Stimulated activated CD4-positive, alpha-beta T cell treated with anti-CD3 and anti-CD28 coated beads, Interleukin-4, amount 100 ng/mL, for 1 hour (primary cell): Measurements from ENCODE around the gene LETM1.

Experiments used
- DNase-seq: peaks from one replicate; pipeline ENCODE4 v3.0.0-alpha.2; 2020

Gene LETM1

DNA sequence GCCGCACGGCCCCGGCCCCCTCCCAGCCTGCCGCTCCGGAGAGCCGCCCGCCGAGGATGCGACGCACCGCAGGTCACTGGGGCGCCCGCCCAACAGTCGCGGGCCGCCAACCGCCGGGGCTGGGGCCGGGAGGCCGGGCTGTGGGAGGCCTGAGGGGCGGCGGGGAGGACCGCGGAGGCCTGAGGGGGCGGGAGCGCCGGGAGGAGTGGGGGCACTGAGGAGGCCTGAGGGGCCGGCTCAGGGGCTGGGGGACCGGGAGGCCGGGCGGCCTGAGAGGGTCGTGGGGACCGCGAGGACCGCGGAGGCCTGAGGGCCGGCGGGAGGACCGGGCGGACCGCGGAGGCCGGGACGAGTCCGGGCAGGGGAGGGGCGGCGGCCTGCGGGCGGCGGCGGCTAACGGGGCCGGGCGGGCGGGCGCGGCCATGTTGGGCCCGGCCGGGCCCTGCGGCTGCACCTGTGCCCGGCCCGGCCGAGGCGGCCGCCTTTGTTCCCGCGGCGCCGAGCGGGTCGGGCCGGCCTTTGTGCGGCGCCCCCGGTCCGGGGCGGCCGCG, 15.6 kb upstream of the LETM1 start:
- DNase-seq: no peak

DNA sequence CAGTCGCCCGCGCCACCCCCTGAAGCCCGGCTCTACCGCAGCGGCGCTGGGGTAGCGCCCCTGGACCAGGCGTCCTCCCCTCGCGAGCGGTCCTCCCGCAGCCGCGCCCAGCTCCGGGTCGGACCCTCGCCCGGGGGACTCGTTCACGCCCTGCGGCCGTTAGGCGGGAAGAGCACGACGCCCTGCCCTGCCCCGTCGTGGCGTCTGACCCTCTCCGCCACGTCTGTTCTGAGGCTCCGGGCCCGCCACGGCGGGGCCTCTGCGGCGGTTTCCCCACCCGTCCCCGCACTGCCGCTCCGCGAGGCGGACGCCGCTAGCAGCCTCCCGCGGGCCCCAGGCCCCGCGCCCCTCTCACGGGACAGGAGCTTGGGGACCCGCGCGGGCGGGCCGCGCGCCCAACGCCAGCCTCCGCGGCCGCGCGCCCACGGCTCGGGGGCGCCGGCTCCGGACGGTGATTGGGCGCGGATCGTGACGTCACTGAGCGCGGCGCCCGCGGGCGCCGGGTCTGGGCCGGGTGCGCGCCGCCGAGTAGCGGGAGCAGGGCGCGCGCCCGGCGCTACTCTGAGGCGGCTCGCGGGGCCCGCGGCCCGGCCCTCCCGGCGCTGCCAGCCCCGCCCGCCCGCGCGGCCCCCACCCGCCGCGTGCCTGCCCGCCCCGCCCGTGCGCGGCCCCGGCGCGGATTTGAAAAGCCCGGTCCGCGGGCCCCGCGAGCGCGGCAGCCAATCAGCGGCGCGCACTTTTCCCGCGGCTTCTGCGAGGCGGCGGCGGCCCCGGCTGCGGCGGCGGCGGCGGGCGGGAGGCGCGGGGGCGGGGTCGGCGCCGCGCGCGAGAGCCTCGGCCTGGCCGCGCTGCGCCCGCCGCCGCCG, 14.9 kb upstream of the LETM1 start, which contains the start of gene NSD2:
Gene NSD2, plus strand, starts transcription at position 816 of the 866 bp plus-strand sequence. CDS start 29,262 bp downstream, outside the sequence.
- peak; percentile 92 for DNase-seq

DNA sequence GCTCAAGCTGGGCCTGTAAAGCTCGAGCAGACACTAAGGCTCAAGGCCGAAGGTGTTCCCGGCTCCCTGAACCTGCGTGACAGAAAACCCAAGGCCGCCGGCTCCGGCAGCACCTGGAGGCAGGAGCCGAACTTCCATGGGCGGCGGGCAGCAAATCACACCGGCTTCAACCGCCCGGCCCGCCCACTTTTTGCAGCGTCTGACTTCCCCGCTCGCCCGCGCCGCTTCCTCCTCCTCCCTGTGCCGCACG, 14.3 kb upstream of the LETM1 start:
- peak; percentile 87 for DNase-seq

DNA sequence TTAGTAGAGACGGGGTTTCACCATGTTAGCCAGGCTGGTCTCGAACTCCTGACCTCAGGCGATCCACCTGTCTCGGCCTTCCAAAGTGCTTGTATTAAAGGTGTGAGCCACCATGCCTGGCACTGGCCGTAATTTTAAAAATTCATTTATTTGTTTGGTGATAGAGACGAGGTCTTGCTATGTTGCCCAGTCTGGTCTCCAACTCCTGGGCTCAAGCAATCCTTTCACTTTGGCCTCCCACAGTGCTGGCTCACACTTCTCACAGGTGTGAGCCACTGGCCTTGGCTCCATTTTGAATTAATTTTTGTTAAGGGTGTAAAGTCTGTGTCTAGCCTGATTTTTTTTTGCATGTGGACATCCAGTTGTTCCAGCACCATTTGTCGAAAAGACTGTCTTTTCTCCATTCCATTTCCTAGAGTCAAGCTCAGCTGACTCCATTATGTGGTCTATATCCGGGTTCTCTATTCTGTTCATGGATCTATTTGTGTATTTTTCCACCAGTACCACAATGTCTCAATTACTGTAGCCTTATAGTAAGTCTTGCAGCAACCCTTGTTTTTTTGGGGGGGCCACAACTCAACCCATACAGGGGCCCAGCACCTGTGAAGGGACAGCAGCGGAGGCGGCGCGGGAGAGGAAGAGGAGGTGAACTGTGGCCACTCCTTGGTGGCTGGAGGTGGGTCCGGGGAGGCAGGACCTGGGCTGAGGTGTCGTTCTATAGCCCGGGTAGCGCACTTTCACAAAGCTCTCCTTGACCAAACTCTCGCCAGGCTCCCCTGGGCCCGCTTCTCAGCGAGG, 13.8 kb upstream of the LETM1 start:
- no peak for DNase-seq

DNA sequence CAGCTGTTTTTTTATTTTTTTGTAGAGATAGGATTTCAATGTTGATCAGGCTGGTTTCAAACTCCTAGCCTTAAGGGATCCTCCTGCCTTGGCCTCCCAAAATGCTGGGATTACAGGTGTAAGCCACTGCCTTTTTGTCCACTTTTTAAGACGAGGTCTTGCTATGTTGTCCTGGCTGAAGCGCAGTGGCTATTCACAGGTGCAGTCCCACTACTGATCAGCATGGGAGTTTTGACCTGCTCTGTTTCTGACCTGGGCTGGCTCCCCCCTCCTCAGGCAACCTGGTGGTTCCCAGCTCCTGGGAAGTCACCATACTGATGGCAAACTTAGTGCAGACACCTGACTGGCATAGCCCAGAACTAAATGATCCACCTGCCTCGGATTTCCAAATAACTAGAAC, 13.0 kb upstream of the LETM1 start:
- no peak for DNase-seq

DNA sequence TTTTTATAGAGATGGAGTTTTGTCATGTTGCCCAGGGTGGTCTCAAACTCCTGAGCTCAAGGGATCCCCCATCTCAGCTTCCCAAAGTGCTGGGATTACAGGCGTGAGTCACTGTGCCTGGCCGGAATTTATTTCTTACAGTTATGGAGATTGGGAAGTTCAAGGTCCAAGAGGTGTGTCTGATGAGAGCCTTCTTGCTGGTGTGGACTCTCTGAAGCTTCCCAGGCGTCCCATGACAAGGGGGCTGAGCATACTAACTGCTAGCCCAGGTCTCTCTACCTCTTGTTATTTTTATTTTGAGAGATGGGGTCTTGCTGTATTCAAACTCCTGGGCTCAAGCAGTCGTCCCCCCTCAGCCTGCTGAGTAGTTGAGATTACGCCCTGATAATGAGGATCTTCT, 12.3 kb upstream of the LETM1 start:
- no peak for DNase-seq

DNA sequence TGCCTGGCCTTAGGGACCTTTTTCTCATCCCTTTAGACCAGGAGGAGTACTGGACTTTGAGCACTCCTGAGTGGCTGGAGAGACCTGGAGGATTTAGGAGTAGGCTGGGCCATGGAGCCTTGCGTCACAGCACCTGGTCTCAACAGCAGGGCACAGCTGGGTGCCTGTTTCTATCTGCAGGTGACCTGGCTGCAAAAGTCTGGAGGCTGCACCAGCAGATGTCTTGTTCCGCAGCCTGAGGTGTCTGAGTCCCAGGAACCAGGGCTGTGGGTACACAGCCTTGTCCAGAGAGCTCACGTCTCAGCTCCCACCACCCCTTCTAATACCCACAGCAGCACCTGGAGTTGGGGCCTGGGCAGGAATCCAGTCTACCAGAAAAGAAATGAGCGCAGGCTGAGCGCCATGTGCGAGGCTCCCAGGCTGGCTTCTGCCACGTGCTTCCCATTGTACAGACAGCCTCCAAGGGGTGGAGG, 10.3 kb upstream of the LETM1 start:
- DNase-seq: no peak

DNA sequence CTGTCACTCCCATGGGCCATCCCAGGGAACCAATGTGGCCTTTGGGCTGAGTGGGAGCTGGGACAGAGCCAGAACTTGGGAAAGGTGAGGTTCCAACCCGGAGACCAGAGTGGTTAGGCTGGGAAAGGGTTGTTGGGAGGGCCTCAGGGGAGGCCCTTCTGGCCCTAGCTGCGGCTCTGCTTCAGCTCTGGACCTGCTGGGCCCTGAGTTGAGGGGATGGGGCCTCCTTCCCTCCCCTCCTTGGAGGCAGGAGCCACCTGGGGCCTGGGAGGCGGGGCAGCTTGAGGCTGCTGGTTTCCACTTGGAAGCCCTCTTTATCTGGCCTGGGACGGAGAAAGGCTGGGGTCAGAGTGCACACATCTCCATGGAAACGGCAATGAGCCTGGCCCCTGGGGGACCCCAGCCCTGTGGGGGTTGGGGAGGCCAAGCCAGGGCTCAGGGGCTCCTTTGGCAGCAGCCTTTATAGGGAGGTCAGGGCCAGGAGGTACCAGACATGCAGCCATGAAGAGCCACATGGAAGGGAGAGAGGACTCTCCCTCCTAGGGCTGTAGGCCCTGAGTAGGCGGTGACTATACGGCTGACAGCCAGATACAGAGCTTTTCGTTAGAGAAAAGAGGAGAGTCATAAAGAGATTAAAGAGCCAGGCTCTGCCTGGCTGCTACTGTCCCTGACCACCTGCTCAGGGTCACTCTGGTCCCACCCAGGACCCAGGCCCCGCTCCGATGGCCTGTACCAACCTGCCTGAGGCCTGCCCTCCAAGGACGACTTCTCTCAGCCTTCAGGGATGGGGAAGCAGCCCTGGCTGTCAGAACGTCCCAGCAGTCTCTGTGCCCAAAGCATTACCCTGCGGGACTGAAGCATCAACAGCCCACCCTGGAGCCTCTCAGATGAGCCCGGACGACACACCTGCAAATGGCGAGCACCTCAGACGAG, 8.4 kb upstream of the LETM1 start:
- no peak for DNase-seq

DNA sequence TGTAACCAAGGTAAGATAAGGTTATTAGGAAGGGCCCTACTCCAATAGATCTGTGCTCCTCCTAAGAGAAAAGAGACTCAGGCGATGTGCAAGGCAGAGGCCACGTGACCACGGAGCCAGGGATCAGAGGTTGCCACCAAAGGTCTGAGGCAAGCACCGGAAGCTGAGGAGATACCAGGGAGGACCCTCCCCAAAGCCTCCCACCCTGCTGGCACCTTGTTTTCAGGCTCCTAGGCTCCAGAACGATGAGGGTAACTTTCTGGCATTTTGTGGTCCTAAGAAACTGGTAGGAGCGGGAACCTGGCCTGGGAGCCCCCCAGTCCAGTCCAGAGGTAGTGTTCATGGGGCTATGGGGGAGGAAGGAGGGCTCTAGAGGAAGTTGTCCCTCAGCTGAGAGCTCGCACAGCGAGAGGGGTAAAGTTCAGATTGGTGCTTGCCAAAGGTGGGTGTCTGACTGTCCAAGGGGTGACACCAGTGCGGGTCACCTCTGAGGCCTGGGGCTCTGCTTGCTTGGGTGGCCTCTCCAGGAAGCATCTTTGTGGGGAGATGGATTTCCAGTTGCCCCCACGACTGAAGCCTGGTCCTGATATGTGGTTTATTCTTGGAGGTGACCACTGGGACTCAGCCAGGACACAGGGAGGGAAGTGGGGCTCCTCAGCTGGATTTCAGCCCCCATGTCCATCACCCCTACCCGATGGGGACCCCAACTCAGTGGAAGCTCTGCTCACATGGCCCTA, 7.5 kb upstream of the LETM1 start:
- DNase-seq: no peak

DNA sequence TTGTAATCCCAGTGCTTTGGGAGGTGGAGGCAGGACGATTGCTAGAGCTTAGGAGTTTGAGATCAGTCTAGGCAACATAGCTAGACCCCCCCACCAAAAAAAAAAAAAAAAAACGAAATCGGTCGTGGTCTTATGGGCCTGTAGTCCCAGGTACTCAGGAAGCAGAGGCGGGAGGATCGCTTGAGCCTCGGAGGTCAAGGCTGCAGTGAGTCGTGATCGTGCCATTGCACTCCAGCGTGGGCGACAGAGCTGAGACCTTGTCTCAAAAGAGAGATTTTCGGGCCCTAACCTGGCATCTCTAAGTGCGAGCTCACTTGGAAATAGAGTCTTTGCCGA, 7.0 kb upstream of the LETM1 start:
- no peak for DNase-seq

DNA sequence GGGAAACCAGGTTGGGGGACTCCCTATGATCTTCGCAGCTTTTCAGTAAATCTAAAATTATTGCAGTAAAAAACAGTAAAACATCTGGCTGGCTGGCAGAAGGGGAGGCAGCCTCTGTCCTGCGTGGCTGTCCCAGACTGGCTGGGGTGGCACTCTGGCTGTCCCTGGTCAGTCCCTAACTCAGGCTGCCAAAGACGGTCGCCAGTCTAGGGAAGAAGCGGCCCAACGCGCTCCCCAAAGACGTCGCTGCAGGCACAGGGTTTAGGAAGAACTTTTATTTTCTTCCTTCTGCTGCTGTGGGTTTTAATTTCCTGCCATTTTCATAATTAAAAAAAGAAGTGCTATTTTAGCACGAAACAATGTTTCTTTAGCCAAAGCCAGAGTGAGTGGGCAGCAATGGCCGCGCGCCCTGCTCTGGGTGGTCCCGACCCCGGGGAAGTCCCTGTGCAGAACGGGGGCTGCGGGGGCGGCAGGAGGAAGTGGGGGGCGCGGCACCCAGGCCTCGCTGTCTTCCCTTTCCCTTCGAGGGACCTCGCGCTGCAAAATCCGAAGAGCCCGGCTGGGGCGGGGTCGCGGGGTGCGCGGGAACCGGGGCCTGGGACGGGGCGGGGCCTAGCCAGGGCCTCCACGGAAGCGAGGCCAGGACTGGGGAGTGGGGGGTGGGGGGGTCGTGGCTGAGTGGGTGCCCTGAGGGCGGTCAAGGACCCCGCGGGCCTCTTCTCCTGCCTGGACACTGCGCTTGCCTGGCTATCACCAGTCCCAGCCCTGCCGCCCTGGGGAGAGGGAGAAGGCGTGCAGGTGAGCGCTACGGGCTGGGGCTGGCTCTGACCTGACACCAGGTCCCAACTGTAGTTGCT, 6.3 kb upstream of the LETM1 start:
- peak; percentile 28 for DNase-seq

DNA sequence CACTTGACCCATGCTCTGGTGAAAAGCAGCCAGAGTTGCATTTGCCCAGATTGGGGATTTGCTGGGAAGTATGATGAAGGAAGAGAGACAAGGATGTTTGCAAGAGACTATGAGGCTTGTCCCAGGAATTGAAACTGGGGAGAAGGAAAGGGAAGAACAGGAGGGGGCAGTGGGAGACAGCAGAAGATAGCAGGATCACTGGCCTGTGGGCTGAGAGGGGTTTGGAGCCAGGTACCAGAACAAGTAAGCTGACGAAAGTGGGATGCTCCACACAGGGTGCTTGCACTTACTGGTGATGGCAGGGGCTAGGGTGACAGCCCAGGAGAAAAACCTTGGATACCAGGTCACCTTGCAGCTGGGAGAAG, 3.4 kb upstream of the LETM1 start:
- DNase-seq: no peak

DNA sequence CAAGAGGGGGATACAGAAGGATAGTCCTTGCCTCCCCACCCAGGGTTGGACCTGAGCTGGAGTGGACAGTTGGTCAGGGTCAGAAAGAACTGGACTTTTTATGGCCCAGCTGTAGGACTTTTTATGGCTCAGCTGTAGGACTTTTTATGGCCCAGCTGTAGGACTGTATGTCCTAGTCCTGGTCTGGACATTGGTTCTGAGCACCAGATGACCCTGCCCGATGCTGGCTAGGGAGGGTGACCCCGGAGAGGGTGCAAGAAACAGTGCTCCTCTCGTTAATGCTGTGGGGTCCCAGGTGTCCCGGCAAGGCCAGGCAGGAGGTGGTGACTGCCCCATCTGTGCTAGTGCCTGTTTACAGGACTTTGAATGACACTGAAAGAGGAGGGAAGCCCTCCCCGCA, 2.0 kb upstream of the LETM1 start:
- no peak for DNase-seq

DNA sequence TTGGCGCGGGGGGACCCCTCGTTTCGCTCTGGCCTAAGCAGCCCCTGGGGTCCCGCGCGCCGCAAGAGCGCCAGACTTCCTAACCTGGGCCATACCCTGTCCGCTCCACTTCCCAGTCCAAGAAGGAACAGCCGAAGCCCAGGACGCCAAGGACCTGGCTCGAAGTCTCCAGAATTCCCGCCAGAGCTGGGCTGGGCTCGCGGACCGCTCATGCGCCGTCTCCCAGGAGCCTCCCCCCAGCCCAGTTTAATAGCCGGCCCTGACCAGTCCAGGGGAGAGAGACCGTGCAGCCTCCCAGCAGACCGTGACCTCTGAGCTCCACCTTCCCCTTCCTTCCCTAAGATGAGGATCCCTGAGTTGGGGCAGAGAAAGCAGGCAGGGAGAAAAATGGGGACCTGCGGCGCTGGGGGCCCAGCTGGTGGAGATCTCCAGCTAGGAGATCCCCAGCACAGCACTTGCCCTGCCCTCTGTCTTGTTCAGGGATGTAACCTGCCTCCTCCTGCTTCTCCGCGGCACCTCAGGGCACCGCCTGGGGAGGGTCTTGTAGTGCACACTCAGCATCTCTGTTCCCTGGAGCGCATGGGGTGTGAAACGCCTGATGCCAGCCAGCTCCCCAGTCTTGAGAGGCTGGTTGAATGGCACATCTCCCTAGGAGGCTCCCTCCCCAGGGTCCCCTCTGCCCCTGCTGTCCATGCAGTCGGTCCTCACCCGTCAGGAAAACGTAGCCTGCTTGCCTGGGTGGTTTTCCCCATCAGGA, 1.2 kb upstream of the LETM1 start:
- DNase-seq: no peak

DNA sequence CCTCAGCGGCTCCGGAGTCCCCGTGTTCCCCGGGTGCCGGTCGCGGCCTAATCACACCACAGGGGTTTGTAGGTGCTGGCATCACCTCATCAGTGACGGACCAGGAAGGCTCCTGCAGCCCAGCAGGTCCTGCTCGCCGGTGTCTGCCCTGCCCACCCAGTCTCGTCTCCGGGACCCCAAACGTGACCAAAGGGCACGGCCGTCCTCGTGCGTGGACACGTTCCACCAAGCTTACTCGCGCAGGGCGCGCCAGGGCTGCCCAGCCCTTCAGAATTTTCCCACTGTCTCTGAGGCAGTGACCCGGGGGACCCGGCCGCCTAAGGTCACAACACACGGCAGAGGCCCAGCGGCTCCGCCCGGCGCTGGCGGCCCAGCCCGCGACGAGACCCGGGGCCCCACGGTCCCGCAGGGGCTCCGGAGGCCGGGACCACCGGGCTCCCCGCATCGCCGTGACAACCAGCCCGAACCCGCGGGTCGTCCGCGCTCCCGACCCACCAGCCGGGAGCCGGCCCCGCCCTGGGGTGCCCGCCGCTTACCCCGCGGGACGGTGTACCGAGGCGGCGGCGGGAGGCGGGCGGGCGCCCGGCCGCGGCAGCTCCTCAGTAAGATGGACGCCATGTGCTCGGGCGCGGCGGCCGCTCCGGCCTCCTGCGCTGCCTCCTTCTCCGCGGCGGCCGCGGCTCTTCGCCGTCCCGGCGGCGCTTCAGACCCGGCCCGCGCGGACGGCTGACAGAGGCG, 454 bp downstream of the LETM1 start:
- DNase-seq: peak; percentile 26

DNA sequence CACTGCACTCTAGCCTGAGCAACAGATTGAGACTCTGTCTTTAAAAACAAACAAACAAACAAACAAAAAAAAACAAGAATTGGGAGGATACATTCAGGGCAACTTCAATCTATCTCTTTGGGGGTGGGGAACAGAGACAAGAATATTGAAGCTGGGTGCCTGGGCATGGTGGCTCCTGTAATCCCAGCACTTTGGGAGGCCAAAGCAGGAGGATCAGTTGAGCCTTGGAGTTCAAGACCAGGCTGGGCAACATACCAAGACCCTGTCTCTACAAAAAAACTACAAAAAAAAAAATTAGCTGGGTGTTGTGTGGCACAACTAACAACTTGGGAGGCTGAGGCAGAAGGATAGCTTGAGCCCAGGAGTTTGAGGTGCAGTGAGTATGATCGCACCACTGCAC, 1.2 kb downstream of the LETM1 start:
- DNase-seq: no peak

DNA sequence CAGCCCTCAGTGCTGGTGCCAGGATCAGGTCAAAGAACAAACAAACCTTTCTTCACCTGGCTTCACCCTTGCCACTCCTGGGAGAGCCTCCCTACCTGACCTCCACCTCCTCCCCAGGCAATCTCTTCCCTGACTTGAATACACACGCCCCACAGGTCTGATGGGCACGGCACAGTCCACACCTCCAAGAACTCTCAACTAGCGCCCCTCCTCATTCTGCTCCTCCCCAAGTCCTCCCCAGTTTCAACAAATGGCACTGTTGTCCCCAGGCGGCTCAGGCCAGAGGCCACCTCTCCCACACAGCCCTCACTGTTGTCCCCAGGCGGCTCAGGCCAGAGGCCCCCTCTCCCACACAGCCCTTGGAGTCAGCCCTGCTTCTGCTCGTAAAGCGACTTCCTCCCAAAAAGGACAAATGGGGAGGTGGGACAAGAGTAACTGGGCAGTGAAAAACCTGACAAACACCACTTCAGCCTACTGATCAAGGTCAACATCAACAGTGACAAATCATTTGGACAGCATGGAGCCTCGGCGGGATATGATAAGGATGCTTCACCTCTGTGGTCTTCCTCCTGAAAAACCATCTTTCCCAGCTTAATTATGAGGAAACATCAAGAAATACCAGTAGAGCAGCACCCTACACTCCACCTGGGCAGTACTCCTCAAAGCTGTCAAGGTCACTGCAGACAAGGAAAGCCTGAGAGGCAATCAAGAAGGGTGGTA, 2.9 kb downstream of the LETM1 start:
- DNase-seq: no peak

DNA sequence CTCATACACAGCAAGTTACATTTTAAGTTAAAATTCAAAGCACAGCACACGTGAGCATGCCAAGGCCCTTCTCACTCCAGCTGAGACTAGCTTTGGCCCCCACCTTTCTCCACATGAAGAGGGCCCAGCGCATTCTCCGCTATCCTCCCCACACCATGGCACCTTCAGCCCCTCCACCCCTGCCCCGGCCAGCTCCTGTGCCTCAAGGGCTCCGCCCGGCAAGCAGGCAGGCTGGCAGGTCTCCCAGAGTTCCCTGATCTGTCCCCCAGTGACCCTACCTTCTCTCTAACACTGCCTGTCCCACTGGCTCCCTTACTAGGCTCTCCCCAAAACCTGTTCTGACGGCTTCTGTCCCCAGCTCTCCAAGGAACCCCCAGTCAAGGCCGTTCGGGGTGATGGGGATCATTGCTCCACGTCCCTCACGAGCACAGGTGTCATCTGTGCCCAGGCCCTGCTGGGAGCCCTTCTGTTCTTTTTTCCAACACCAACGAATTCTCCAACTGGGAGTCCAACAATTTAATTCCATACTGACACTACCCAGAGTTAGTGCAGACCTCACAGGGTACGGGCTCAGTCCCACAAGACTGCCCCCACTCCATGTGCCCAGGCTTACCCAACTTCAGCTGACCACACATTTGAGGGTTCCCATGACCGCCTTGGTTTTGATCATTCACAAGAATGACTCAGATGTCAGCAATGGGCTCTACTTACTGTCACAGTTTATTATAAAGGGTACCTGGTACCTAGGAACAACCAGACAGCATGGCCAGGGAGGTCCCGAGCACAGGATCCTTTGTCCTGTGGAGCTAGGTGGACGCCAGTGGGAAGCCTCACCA, 4.2 kb downstream of the LETM1 start:
- no peak for DNase-seq
